Measurements from ENCODE around the gene MFSD6L.

GRCh38 chr17:8818654-8819330 is 19.6 kb upstream of the MFSD6L start:
- TF ChIP-seq, protein P1, sequence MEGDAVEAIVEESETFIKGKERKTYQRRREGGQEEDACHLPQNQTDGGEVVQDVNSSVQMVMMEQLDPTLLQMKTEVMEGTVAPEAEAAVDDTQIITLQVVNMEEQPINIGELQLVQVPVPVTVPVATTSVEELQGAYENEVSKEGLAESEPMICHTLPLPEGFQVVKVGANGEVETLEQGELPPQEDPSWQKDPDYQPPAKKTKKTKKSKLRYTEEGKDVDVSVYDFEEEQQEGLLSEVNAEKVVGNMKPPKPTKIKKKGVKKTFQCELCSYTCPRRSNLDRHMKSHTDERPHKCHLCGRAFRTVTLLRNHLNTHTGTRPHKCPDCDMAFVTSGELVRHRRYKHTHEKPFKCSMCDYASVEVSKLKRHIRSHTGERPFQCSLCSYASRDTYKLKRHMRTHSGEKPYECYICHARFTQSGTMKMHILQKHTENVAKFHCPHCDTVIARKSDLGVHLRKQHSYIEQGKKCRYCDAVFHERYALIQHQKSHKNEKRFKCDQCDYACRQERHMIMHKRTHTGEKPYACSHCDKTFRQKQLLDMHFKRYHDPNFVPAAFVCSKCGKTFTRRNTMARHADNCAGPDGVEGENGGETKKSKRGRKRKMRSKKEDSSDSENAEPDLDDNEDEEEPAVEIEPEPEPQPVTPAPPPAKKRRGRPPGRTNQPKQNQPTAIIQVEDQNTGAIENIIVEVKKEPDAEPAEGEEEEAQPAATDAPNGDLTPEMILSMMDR (IDR thresholded peaks at IDR 0.05) = no peak
- TF ChIP-seq POLR2A (IDR thresholded peaks at IDR 0.05) = no peak

All from adrenal gland (tissue), 5 donors.